HepG2 (cell line): ENCODE results near the gene KISS1. TPM values are rescaled to one million over a fixed set of nuclear protein-coding genes. Genes with fewer than 3 reads are reported as not detected.

Experiments
- ARID4A ChIP-seq: sonication (generic); formaldehyde crosslinking; IDR thresholded peaks from 2 replicates; pipeline ENCODE4 v1.5.0; 2020; ENCODE audit warnings: mild to moderate bottlenecking, missing genetic modification reagents, borderline replicate concordance
- HNF1B ChIP-seq: sonication (generic); formaldehyde crosslinking; IDR thresholded peaks from 2 replicates; pipeline ENCODE4 v1.5.1; 2020; ENCODE audit warnings: mild to moderate bottlenecking, moderate library complexity, missing genetic modification reagents
- HNRNPH1 ChIP-seq: fragments of 200-400 bp; formaldehyde crosslinking; optimal IDR thresholded peaks from 2 replicates; pipeline ENCODE3; 2017; ENCODE audit warnings: mild to moderate bottlenecking, low read depth, low read length
- HOMEZ ChIP-seq: IDR thresholded peaks from 2 replicates; pipeline ENCODE4 v1.6.1; 2016; ENCODE audit warnings: low read depth
- IKZF1 ChIP-seq: fragments of 450-650 bp; IDR thresholded peaks from 2 replicates; pipeline ENCODE4 v1.7.1; 2016
- ONECUT2 ChIP-seq: sonication (generic); formaldehyde crosslinking; IDR thresholded peaks from 2 replicates; pipeline ENCODE4 v1.4.0; 2020; ENCODE audit warnings: missing genetic modification reagents
- TBX2 ChIP-seq: sonication (generic); formaldehyde crosslinking; IDR thresholded peaks from 2 replicates; pipeline ENCODE4 v1.5.0; 2020; ENCODE audit warnings: missing genetic modification reagents, mild to moderate bottlenecking, borderline replicate concordance
- TERF1 ChIP-seq: sonication (generic); formaldehyde crosslinking; IDR thresholded peaks from 2 replicates; pipeline ENCODE4 v1.8.0; 2022; ENCODE audit warnings: mild to moderate bottlenecking, missing genetic modification reagents, moderate library complexity
- ZBTB10 ChIP-seq: sonication (generic); formaldehyde crosslinking; IDR thresholded peaks from 2 replicates; pipeline ENCODE4 v1.4.0; 2020; ENCODE audit warnings: missing genetic modification reagents, borderline replicate concordance
- ZNF207 ChIP-seq: fragments of 450-650 bp; IDR thresholded peaks from 2 replicates; pipeline ENCODE4 v1.6.1; 2016; ENCODE audit warnings: antibody characterized with exemption, borderline replicate concordance
- ZNF225 ChIP-seq: sonication (generic); formaldehyde crosslinking; IDR thresholded peaks from 2 replicates; pipeline ENCODE4 v1.4.0; 2020; ENCODE audit warnings: mild to moderate bottlenecking, missing genetic modification reagents
- ZNF577 ChIP-seq: sonication (generic); formaldehyde crosslinking; IDR thresholded peaks from 2 replicates; pipeline ENCODE4 v1.4.0; 2020; ENCODE audit warnings: mild to moderate bottlenecking, low read depth, missing genetic modification reagents, borderline replicate concordance
- ZNF782 ChIP-seq: sonication (generic); formaldehyde crosslinking; IDR thresholded peaks from 2 replicates; pipeline ENCODE4 v1.4.0; 2020; ENCODE audit warnings: missing genetic modification reagents, mild to moderate bottlenecking, borderline replicate concordance
- ZNF816 ChIP-seq: sonication (generic); formaldehyde crosslinking; IDR thresholded peaks from 2 replicates; pipeline ENCODE4 v1.8.0; 2022; ENCODE audit warnings: missing genetic modification reagents, mild to moderate bottlenecking, borderline replicate concordance
- ZSCAN22 ChIP-seq: sonication (generic); formaldehyde crosslinking; IDR thresholded peaks from 2 replicates; pipeline ENCODE4 v1.4.0; 2020; ENCODE audit warnings: mild to moderate bottlenecking, missing genetic modification reagents
- ZSCAN29 ChIP-seq: sonication (generic); formaldehyde crosslinking; conservative IDR thresholded peaks from 2 replicates; pipeline ENCODE4 v1.4.0; 2020; ENCODE audit warnings: mild to moderate bottlenecking, missing genetic modification reagents
- polyA plus RNA-seq, 8 experiments: library from polyadenylated mRNA; depleted of rRNA in 3 of 8; stranded (reverse) in 7 of 8; unstranded in 1 of 8; fragments of >200 nt; fragmentation: Illumina TruSeq in 4 of 8; extraction: Trizol in 4 of 8; gene quantifications; 2 replicates each; pipeline versions ENCODE4 v1.2.1 to v1.2.3, GENCODE V29; 2011 to 2016; ENCODE audit warnings: low read depth in 4 of 8, missing spikeins in 1 of 8, mixed read lengths in 1 of 8; ENCODE audit not compliant: insufficient read depth in 1 of 8
- total RNA-seq, 5 experiments: library from RNA; depleted of rRNA; stranded (reverse); fragments of >200 nt; fragmentation: Illumina TruSeq; extraction: Trizol; gene quantifications; 2 replicates each; pipeline ENCODE4 v1.2.3, GENCODE V29; 2016; ENCODE audit warnings: low read depth in 1 of 5

KISS1 gene
- total and polyA plus RNA-seq, 2 of the 13 experiments (the other 11 are each of a cell fraction or from before 2014, with no cell fraction given), result 0.24 to 0.80 TPM

- TF ChIP-seq ZBTB10, result no peak
- no peak for TF ChIP-seq HNRNPH1
- no peak for TF ChIP-seq ONECUT2
- TF ChIP-seq IKZF1, result no peak
- peak; percentile 59; the same call in 1 of the 2 replicates for TF ChIP-seq HNF1B
- no peak for TF ChIP-seq ZNF782 (CRISPR knock-in tag)
- TF ChIP-seq ZNF577 (CRISPR knock-in tag), result no peak
- no peak for TF ChIP-seq ZSCAN22
- TF ChIP-seq ZSCAN29 (CRISPR knock-in tag), result no peak
- TF ChIP-seq TERF1 (CRISPR knock-in tag), result no peak
- TF ChIP-seq ZNF225 (CRISPR knock-in tag), result no peak
- no peak; the same call in 1 of the 2 replicates for TF ChIP-seq ARID4A (CRISPR knock-in tag)
- no peak for TF ChIP-seq ZNF816
- TF ChIP-seq TBX2 (CRISPR knock-in tag), result no peak
- TF ChIP-seq ZNF207, result no peak
- TF ChIP-seq HOMEZ (CRISPR knock-in tag), result peak; percentile 42; the same call in 1 of the 2 replicates
Measured at GRCh38 chr1:204225841-204226735, 29.8 kb upstream of the KISS1 start (continued).
